Measurements from ENCODE around the gene EDA. TPM values are rescaled to one million over a fixed set of nuclear protein-coding genes. Genes with fewer than 3 reads are reported as not detected.

The EDA gene
- total RNA-seq, 1 experiment from 2014 or later: 1.1 TPM

DNA sequence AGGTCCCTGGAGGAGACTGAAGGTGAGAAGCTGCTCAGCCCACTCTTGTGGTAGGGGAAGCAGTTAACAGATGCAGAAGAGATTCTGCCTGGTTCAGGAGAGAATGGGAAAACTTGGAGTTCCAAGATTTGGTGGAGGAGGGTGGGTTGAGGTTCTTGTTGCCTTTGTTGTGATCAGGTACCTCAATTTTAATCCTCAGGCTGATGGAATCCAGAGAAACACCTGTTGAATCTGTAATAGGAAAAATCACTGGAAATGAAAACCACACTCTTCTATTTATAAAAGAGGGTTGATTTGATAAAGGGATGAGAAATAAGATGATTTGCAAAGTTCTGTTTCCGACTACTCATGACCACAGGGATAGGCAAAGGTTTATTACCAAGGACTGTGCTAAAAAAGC is 132.1 kb downstream of the EDA start:
- Mint-ChIP-seq H3K36me3 (ENCODE audit: insufficient read depth, unreplicated experiment) (no peaks in the 10 kb centered on the region), H3K4me1 (ENCODE audit: insufficient read depth, unreplicated experiment) (no peaks in the 10 kb centered on the region), H3K9me3 (ENCODE audit: unreplicated experiment) (peaks cover 4% of the 10 kb centered on the region), H3K27me3 (ENCODE audit: insufficient read depth, unreplicated experiment) (no peaks in the 10 kb centered on the region), H3K4me3 (ENCODE audit: unreplicated experiment) (no peak overlapping the region), H3K27ac (ENCODE audit: low read depth, unreplicated experiment) (no peak overlapping the region)
- ChIA-PET POLR2A (no interaction called here), CTCF (no interaction called here)
- no TSS peak for BruUV-seq (replicated peaks)
- TF ChIP-seq, protein P1, sequence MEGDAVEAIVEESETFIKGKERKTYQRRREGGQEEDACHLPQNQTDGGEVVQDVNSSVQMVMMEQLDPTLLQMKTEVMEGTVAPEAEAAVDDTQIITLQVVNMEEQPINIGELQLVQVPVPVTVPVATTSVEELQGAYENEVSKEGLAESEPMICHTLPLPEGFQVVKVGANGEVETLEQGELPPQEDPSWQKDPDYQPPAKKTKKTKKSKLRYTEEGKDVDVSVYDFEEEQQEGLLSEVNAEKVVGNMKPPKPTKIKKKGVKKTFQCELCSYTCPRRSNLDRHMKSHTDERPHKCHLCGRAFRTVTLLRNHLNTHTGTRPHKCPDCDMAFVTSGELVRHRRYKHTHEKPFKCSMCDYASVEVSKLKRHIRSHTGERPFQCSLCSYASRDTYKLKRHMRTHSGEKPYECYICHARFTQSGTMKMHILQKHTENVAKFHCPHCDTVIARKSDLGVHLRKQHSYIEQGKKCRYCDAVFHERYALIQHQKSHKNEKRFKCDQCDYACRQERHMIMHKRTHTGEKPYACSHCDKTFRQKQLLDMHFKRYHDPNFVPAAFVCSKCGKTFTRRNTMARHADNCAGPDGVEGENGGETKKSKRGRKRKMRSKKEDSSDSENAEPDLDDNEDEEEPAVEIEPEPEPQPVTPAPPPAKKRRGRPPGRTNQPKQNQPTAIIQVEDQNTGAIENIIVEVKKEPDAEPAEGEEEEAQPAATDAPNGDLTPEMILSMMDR (IDR thresholded peaks at IDR 0.05; ENCODE audit: unreplicated experiment): no peak
- DNase-seq (ENCODE audit: unreplicated experiment): no peak
- intact Hi-C loops (cut with micrococcal nuclease): no loop called here

DNA sequence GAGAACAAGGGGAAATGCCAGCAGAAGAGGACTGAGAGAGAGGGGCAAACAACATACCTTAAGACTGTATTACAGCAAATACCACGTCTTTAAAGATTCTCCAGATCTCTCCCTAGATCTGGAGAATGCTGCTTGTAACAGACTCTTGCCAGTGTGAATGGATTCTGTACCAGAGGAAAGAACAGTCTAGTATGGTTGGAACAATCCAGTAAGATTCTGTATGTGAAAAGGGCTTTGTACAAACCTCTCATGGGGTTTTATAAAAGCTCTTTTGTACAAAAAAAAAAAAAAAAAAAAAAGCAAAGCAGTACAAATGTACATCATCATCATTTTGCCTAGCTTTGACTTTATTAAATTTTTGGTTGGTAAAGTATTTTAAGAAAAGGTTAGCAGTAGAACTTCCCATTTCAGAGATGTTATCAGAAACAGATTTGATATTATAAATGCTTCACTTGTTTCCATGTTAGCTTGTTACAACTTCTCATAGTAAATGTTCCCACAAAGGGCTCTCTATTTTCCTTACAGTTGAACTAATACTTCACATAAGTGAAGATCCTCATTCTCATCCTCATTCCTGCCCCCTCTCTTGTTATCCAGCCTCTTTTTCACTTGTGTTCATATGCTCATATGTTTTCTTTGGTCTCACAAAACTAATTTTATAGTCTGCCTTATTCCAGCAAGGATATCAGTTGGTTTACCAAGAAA is 144.2 kb downstream of the EDA start:
- POLR2A ChIA-PET: no interaction called here
- TF ChIP-seq, protein P1 (IDR thresholded peaks at IDR 0.05; ENCODE audit: unreplicated experiment): no peak
- no peak overlapping the region for H3K27ac Mint-ChIP-seq (ENCODE audit: low read depth, unreplicated experiment)

DNA sequence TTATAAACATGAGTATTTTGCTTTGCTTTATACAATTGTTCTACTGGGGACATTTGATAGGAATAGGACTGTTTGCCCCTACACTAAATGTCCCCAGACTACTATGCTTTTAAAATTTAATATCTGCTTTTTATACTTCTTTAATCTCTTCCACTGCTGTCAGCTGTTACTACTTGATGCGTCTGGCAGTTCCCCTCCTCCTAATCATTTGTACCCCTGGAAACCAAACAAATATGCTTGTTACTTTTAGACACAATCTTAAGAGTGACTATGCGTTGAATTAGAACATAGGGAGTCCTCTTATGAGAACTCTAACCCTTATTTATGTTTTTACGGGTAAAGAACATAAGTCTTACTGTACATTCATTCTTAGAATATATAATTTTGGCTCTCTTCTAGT is 145.7 kb downstream of the EDA start:
- no peak for DNase-seq (ENCODE audit: unreplicated experiment)
- CTCF ChIA-PET: no interaction called here
- POLR2A ChIA-PET: no interaction called here
- H3K27ac Mint-ChIP-seq (ENCODE audit: low read depth, unreplicated experiment): no peak overlapping the region
- BruUV-seq (replicated peaks): no TSS peak
- no peaks in the 10 kb centered on the region for H3K9me3 Mint-ChIP-seq (ENCODE audit: unreplicated experiment)
- no peaks in the 10 kb centered on the region for H3K36me3 Mint-ChIP-seq (ENCODE audit: insufficient read depth, unreplicated experiment)
- no peak overlapping the region for H3K4me3 Mint-ChIP-seq (ENCODE audit: unreplicated experiment)
- TF ChIP-seq, protein P1 (IDR thresholded peaks at IDR 0.05; ENCODE audit: unreplicated experiment): no peak
- H3K27me3 Mint-ChIP-seq (ENCODE audit: insufficient read depth, unreplicated experiment): peaks cover 49% of the 10 kb centered on the region
- intact Hi-C loops (cut with micrococcal nuclease): no loop called here
- H3K4me1 Mint-ChIP-seq (ENCODE audit: insufficient read depth, unreplicated experiment): no peaks in the 10 kb centered on the region

More for the DNA sequence above, 144.2 kb downstream of the EDA start:
- Mint-ChIP-seq H3K4me1 (ENCODE audit: insufficient read depth, unreplicated experiment) (no peaks in the 10 kb centered on the region), H3K27me3 (ENCODE audit: insufficient read depth, unreplicated experiment) (peaks cover 37% of the 10 kb centered on the region), H3K4me3 (ENCODE audit: unreplicated experiment) (no peak overlapping the region), H3K36me3 (ENCODE audit: insufficient read depth, unreplicated experiment) (no peaks in the 10 kb centered on the region), H3K9me3 (ENCODE audit: unreplicated experiment) (no peaks in the 10 kb centered on the region)
- intact Hi-C loops (cut with micrococcal nuclease): no loop called here
- DNase-seq (ENCODE audit: unreplicated experiment): no peak
- no TSS peak for BruUV-seq (replicated peaks)
- CTCF ChIA-PET: no interaction called here

DNA sequence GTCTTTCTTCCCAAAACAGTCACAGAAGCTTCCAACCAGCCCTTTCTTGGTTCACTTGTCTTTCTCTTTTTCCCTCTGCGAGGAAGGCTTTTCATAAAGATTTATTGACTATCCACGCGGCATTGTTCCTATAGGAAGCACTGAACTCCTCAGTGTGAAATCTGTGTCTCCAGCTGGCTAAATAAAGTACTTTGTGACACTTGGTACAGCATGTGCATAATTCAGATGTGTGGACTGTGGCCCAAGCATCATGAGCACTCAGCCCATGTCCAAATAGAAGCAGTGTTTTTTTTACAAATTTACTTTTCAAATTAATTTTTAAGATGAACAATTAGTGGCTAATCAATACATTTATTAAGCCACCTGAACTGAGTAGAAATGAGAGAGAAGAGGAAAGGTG is 146.4 kb downstream of the EDA start:
- POLR2A ChIA-PET: no interaction called here

More for the DNA sequence above, 146.4 kb downstream of the EDA start:
- H3K4me3 Mint-ChIP-seq (ENCODE audit: unreplicated experiment): no peak overlapping the region
- no peak for DNase-seq (ENCODE audit: unreplicated experiment)
- no peaks in the 10 kb centered on the region for H3K9me3 Mint-ChIP-seq (ENCODE audit: unreplicated experiment)
- H3K27me3 Mint-ChIP-seq (ENCODE audit: insufficient read depth, unreplicated experiment): peaks cover 49% of the 10 kb centered on the region
- H3K36me3 Mint-ChIP-seq (ENCODE audit: insufficient read depth, unreplicated experiment): no peaks in the 10 kb centered on the region
- intact Hi-C loops (cut with micrococcal nuclease): no loop called here
- TF ChIP-seq, protein P1 (IDR thresholded peaks at IDR 0.05; ENCODE audit: unreplicated experiment): no peak
- H3K4me1 Mint-ChIP-seq (ENCODE audit: insufficient read depth, unreplicated experiment): no peaks in the 10 kb centered on the region
- H3K27ac Mint-ChIP-seq (ENCODE audit: low read depth, unreplicated experiment): no peak overlapping the region
- BruUV-seq (replicated peaks): no TSS peak
- CTCF ChIA-PET: no interaction called here
